Neural cell (in vitro differentiated cells): ENCODE measurements around the gene OR10Z1.

Experiments
- CTCF ChIP-seq: fragments of 450-650 bp; IDR thresholded peaks from 2 replicates; pipeline ENCODE4 v1.5.1; 2014; ENCODE audit warnings: antibody characterized with exemption, mild to moderate bottlenecking, moderate library complexity; ENCODE audit not compliant: poor library complexity, severe bottlenecking
- EZH2 ChIP-seq: fragments of 200-600, 300-800 bp; shearing (Covaris generic), sonication (generic); IDR thresholded peaks from 2 replicates; pipeline ENCODE4 v1.6.1; 2014; ENCODE audit warnings: antibody characterized with exemption, low read length, borderline replicate concordance, mild to moderate bottlenecking; ENCODE audit not compliant: insufficient read depth, poor library complexity, severe bottlenecking
- POLR2AphosphoS5 ChIP-seq: IDR thresholded peaks from 2 replicates; pipeline ENCODE4 v1.6.1; 2012
- RAD21 ChIP-seq: fragments of 450-650 bp; conservative IDR thresholded peaks from 2 replicates; pipeline ENCODE4 v1.6.1; 2014; ENCODE audit warnings: antibody characterized with exemption, mild to moderate bottlenecking, moderate library complexity
- REST ChIP-seq: IDR thresholded peaks from 2 replicates; pipeline ENCODE4 v1.6.1; 2012; ENCODE audit warnings: borderline replicate concordance
- TAF1 ChIP-seq: IDR thresholded peaks from 2 replicates; pipeline ENCODE4 v1.6.1; 2012; ENCODE audit warnings: low read depth

GRCh38 chr1:158654086-158654485 is 49.0 kb downstream of the OR10Z1 start:
- TF ChIP-seq EZH2 = no peak
- TF ChIP-seq CTCF = no peak
- no peak for TF ChIP-seq RAD21
- TF ChIP-seq REST = no peak
- no peak for TF ChIP-seq POLR2AphosphoS5
- TF ChIP-seq TAF1 = no peak
